22Rv1 (cell line): ENCODE results near the gene NFKB1.

Experiments used
- H3K27ac ChIP-seq: fragments of 450-650 bp; 2 replicates; pipeline ENCODE4 v1.5.1; 2017
- CTCF ChIP-seq: fragments of 450-650 bp; IDR thresholded peaks from 2 replicates; pipeline ENCODE4 v1.5.1; 2017; ENCODE audit warnings: mild to moderate bottlenecking
- ZFX ChIP-seq: fragments of 450-650 bp; IDR thresholded peaks from 2 replicates; pipeline ENCODE4 v1.6.1; 2017; ENCODE audit warnings: antibody characterized with exemption, borderline replicate concordance

NFKB1 gene

GRCh38 chr4:102511830-102512605 lies 10.9 kb downstream of the NFKB1 start:
- TF ChIP-seq CTCF: no peak
- no peak overlapping the region for H3K27ac ChIP-seq

- H3K27ac ChIP-seq: no peak overlapping the region
- TF ChIP-seq ZFX (no peak), CTCF (no peak)
Observed at GRCh38 chr4:102514298-102514964, 13.3 kb downstream of the NFKB1 start.

GRCh38 chr4:102517753-102518152 lies 16.6 kb downstream of the NFKB1 start:
- H3K27ac ChIP-seq: no peak overlapping the region
- TF ChIP-seq CTCF: no peak
- TF ChIP-seq ZFX: no peak

- TF ChIP-seq ZFX (no peak), CTCF (no peak)
- no peak overlapping the region for H3K27ac ChIP-seq
Observed at GRCh38 chr4:102518703-102519131, 17.6 kb downstream of the NFKB1 start.

GRCh38 chr4:102519925-102520324 lies 18.8 kb downstream of the NFKB1 start:
- TF ChIP-seq CTCF (no peak), ZFX (no peak)
- no peak overlapping the region for H3K27ac ChIP-seq

- no peak overlapping the region for H3K27ac ChIP-seq
- TF ChIP-seq ZFX (no peak), CTCF (no peak)
Observed at GRCh38 chr4:102521570-102521969, 20.4 kb downstream of the NFKB1 start.

- no peak overlapping the region for H3K27ac ChIP-seq
- TF ChIP-seq CTCF (no peak), ZFX (no peak)
Observed at GRCh38 chr4:102522031-102522440, 20.9 kb downstream of the NFKB1 start.
